Ishikawa (cell line): Measurements from ENCODE around the gene STX4.

Source experiments
- CEBPB ChIP-seq: IDR thresholded peaks from 2 replicates; pipeline ENCODE4 v1.6.1; 2012
- CREB1 ChIP-seq: IDR thresholded peaks from 2 replicates; pipeline ENCODE4 v1.6.1; 2012; ENCODE audit warnings: low read depth
- EGR1 ChIP-seq: IDR thresholded peaks from 2 replicates; pipeline ENCODE4 v1.6.1; 2012
- EP300 ChIP-seq: IDR thresholded peaks from 2 replicates; pipeline ENCODE4 v1.6.1; 2012; ENCODE audit warnings: borderline replicate concordance
- FOXM1 ChIP-seq: IDR thresholded peaks from 2 replicates; pipeline ENCODE4 v1.6.1; 2012; ENCODE audit warnings: low read depth, borderline replicate concordance
- MAX ChIP-seq: IDR thresholded peaks from 2 replicates; pipeline ENCODE4 v1.6.1; 2012
- NFIC ChIP-seq: IDR thresholded peaks from 2 replicates; pipeline ENCODE4 v1.6.1; 2012
- RAD21 ChIP-seq: IDR thresholded peaks from 2 replicates; pipeline ENCODE4 v1.6.1; 2012; ENCODE audit warnings: low read depth
- REST ChIP-seq: IDR thresholded peaks from 2 replicates; pipeline ENCODE4 v1.6.1; 2012; ENCODE audit warnings: low read depth, mild to moderate bottlenecking
- TAF1 ChIP-seq: IDR thresholded peaks from 2 replicates; pipeline ENCODE4 v1.6.1; 2012; ENCODE audit warnings: low read depth, mild to moderate bottlenecking
- TCF12 ChIP-seq: IDR thresholded peaks from 2 replicates; pipeline ENCODE4 v1.6.1; 2012; ENCODE audit warnings: low read depth
- TEAD4 ChIP-seq: IDR thresholded peaks from 2 replicates; pipeline ENCODE4 v1.6.1; 2012
- USF1 ChIP-seq: IDR thresholded peaks from 2 replicates; pipeline ENCODE4 v1.6.1; 2012
- YY1 ChIP-seq: IDR thresholded peaks from 2 replicates; pipeline ENCODE4 v1.6.1; 2012; ENCODE audit warnings: low read depth
- ZBTB7A ChIP-seq: IDR thresholded peaks from 2 replicates; pipeline ENCODE4 v1.6.1; 2012; ENCODE audit warnings: low read depth

STX4 gene

GRCh38 chr16:30986129-30986991 lies 47.0 kb upstream of the STX4 start:
- TF ChIP-seq TEAD4 (no peak), FOXM1 (no peak), NFIC (no peak), TAF1 (no peak), USF1 (no peak), ZBTB7A (no peak), EGR1 (no peak), TCF12 (no peak), EP300 (no peak), YY1 (no peak), CREB1 (no peak), CEBPB (no peak), MAX (no peak), RAD21 (no peak), REST (no peak)

DNA sequence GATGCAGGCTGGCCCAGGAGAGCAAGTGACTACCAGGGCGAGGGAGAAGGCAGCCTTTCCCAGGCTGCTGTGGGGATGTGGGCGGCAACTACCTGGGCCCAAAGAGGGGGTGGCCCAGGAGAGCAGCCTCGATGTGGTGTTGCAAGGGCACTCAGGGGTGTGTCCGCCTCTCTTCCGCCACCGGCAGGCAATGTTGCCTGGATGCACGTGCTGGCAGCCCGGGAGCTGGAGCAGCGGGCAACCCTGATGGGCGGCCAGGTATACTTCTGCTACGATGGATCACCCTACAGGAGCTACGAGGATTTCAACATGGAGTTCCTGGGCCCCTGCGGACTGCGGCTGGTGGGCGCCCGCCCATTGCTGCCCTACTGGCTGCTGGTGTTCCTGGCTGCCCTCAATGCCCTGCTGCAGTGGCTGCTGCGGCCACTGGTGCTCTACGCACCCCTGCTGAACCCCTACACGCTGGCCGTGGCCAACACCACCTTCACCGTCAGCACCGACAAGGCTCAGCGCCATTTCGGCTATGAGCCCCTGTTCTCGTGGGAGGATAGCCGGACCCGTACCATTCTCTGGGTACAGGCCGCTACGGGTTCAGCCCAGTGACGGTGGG lies 45.7 kb upstream of the STX4 start:
- no peak for TF ChIP-seq ZBTB7A
- no peak for TF ChIP-seq CREB1
- no peak for TF ChIP-seq TEAD4
- TF ChIP-seq YY1: no peak
- TF ChIP-seq TCF12: no peak
- TF ChIP-seq EP300: no peak
- TF ChIP-seq RAD21: no peak
- TF ChIP-seq EGR1: no peak
- TF ChIP-seq USF1: no peak
- no peak for TF ChIP-seq FOXM1
- no peak for TF ChIP-seq NFIC
- no peak for TF ChIP-seq REST

DNA sequence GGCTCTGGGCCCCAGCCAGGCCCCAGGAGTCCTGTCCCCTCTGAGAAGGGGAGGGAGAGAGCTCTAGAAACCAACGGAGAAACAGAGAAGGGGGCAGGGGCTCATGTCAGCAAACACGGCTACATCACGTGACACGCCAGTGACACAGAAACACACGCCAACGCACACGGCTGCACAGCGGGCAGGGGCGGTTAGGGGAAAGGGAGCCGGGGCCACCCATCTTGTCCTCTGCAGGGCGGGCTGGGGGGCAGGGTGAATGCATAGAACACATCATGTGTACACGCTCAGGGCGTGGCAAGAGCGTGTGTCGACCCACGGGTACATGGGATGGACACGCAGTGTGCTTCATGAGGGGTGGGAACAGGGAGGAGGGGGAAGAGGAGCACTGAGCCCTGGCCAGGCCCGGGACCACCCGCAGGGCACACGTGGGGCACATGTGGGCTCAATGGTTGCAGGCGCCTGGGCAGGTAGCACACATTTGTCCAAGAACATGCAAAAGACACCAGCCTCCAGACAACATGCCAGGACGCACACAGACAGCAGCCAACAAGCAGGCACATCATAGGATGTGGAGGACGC lies 43.8 kb upstream of the STX4 start:
- TF ChIP-seq RAD21: no peak
- TF ChIP-seq FOXM1: no peak
- no peak for TF ChIP-seq CEBPB

- TF ChIP-seq RAD21 (no peak), EP300 (no peak), CEBPB (no peak), MAX (no peak), FOXM1 (no peak), ZBTB7A (no peak), YY1 (no peak), USF1 (no peak), TCF12 (no peak), NFIC (no peak), TAF1 (no peak), CREB1 (no peak), REST (no peak), TEAD4 (no peak), EGR1 (no peak)
Measured at GRCh38 chr16:30990105-30990504, 43.3 kb upstream of the STX4 start.
